Measurements from ENCODE around the gene ANKRD6.

The ANKRD6 gene

GRCh38 chr6:89479897-89480296 lies 46.9 kb downstream of the ANKRD6 start:
- no peaks in the 10 kb centered on the region for H3K9me3 ChIP-seq (ENCODE audit: control insufficient read depth, insufficient read depth, low read length)
- peaks cover 17% of the 10 kb centered on the region for H3K4me1 ChIP-seq (ENCODE audit: control insufficient read depth, insufficient read depth, low read length)
- H3K9ac ChIP-seq (ENCODE audit: low read depth, low read length) = no peak overlapping the region
- no peaks in the 10 kb centered on the region for H3K36me3 ChIP-seq (ENCODE audit: control insufficient read depth, insufficient read depth, low read length)
- no peak overlapping the region for H3K4me3 ChIP-seq (ENCODE audit: low read depth, low read length)
- no peaks in the 10 kb centered on the region for H3K27me3 ChIP-seq (ENCODE audit: control insufficient read depth, insufficient read depth, low read length)

GRCh38 chr6:89481695-89482094 lies 48.7 kb downstream of the ANKRD6 start:
- peaks cover 17% of the 10 kb centered on the region for H3K4me1 ChIP-seq (ENCODE audit: control insufficient read depth, insufficient read depth, low read length)
- no peaks in the 10 kb centered on the region for H3K27me3 ChIP-seq (ENCODE audit: control insufficient read depth, insufficient read depth, low read length)
- no peak overlapping the region for H3K4me3 ChIP-seq (ENCODE audit: low read depth, low read length)
- H3K9me3 ChIP-seq (ENCODE audit: control insufficient read depth, insufficient read depth, low read length) = no peaks in the 10 kb centered on the region
- H3K9ac ChIP-seq (ENCODE audit: low read depth, low read length) = no peak overlapping the region
- no peaks in the 10 kb centered on the region for H3K36me3 ChIP-seq (ENCODE audit: control insufficient read depth, insufficient read depth, low read length)

- no peaks in the 10 kb centered on the region for H3K27me3 ChIP-seq (ENCODE audit: control insufficient read depth, insufficient read depth, low read length)
Measured at GRCh38 chr6:89482126-89482525, 49.2 kb downstream of the ANKRD6 start.

GRCh38 chr6:89483111-89483720 lies 50.3 kb downstream of the ANKRD6 start:
- H3K9me3 ChIP-seq (ENCODE audit: control insufficient read depth, insufficient read depth, low read length) = no peaks in the 10 kb centered on the region
- H3K9ac ChIP-seq (ENCODE audit: low read depth, low read length) = no peak overlapping the region
- no peak overlapping the region for H3K4me3 ChIP-seq (ENCODE audit: low read depth, low read length)
- peaks cover 17% of the 10 kb centered on the region for H3K4me1 ChIP-seq (ENCODE audit: control insufficient read depth, insufficient read depth, low read length)
- no peaks in the 10 kb centered on the region for H3K27me3 ChIP-seq (ENCODE audit: control insufficient read depth, insufficient read depth, low read length)
- no peaks in the 10 kb centered on the region for H3K36me3 ChIP-seq (ENCODE audit: control insufficient read depth, insufficient read depth, low read length)

More at GRCh38 chr6:89482126-89482525, 49.2 kb downstream of the ANKRD6 start:
- H3K4me3 ChIP-seq (ENCODE audit: low read depth, low read length) = no peak overlapping the region
- H3K9me3 ChIP-seq (ENCODE audit: control insufficient read depth, insufficient read depth, low read length) = no peaks in the 10 kb centered on the region
- no peaks in the 10 kb centered on the region for H3K36me3 ChIP-seq (ENCODE audit: control insufficient read depth, insufficient read depth, low read length)
- H3K9ac ChIP-seq (ENCODE audit: low read depth, low read length) = no peak overlapping the region
- peaks cover 17% of the 10 kb centered on the region for H3K4me1 ChIP-seq (ENCODE audit: control insufficient read depth, insufficient read depth, low read length)

GRCh38 chr6:89485320-89485719 lies 52.4 kb downstream of the ANKRD6 start:
- no peaks in the 10 kb centered on the region for H3K36me3 ChIP-seq (ENCODE audit: control insufficient read depth, insufficient read depth, low read length)
- no peaks in the 10 kb centered on the region for H3K9me3 ChIP-seq (ENCODE audit: control insufficient read depth, insufficient read depth, low read length)
- H3K9ac ChIP-seq (ENCODE audit: low read depth, low read length) = no peak overlapping the region
- no peaks in the 10 kb centered on the region for H3K27me3 ChIP-seq (ENCODE audit: control insufficient read depth, insufficient read depth, low read length)
- no peak overlapping the region for H3K4me3 ChIP-seq (ENCODE audit: low read depth, low read length)
- peaks cover 17% of the 10 kb centered on the region for H3K4me1 ChIP-seq (ENCODE audit: control insufficient read depth, insufficient read depth, low read length)

- Histone ChIP-seq H3K9ac (ENCODE audit: low read depth, low read length) (no peak overlapping the region), H3K27me3 (ENCODE audit: control insufficient read depth, insufficient read depth, low read length) (no peaks in the 10 kb centered on the region), H3K36me3 (ENCODE audit: control insufficient read depth, insufficient read depth, low read length) (no peaks in the 10 kb centered on the region), H3K4me1 (ENCODE audit: control insufficient read depth, insufficient read depth, low read length) (peaks cover 20% of the 10 kb centered on the region), H3K9me3 (ENCODE audit: control insufficient read depth, insufficient read depth, low read length) (no peaks in the 10 kb centered on the region), H3K4me3 (ENCODE audit: low read depth, low read length) (no peak overlapping the region)
Measured at GRCh38 chr6:89487864-89488263, 54.9 kb downstream of the ANKRD6 start.

GRCh38 chr6:89488438-89488837 lies 55.5 kb downstream of the ANKRD6 start:
- H3K36me3 ChIP-seq (ENCODE audit: control insufficient read depth, insufficient read depth, low read length) = no peaks in the 10 kb centered on the region
- no peaks in the 10 kb centered on the region for H3K9me3 ChIP-seq (ENCODE audit: control insufficient read depth, insufficient read depth, low read length)
- no peak overlapping the region for H3K4me3 ChIP-seq (ENCODE audit: low read depth, low read length)
- no peaks in the 10 kb centered on the region for H3K27me3 ChIP-seq (ENCODE audit: control insufficient read depth, insufficient read depth, low read length)
- no peak overlapping the region for H3K9ac ChIP-seq (ENCODE audit: low read depth, low read length)
- peaks cover 14% of the 10 kb centered on the region for H3K4me1 ChIP-seq (ENCODE audit: control insufficient read depth, insufficient read depth, low read length)

GRCh38 chr6:89489078-89489477 lies 56.1 kb downstream of the ANKRD6 start:
- Histone ChIP-seq H3K27me3 (ENCODE audit: control insufficient read depth, insufficient read depth, low read length) (no peaks in the 10 kb centered on the region), H3K9me3 (ENCODE audit: control insufficient read depth, insufficient read depth, low read length) (no peaks in the 10 kb centered on the region), H3K36me3 (ENCODE audit: control insufficient read depth, insufficient read depth, low read length) (no peaks in the 10 kb centered on the region), H3K4me3 (ENCODE audit: low read depth, low read length) (no peak overlapping the region), H3K9ac (ENCODE audit: low read depth, low read length) (no peak overlapping the region), H3K4me1 (ENCODE audit: control insufficient read depth, insufficient read depth, low read length) (peaks cover 10% of the 10 kb centered on the region)

- no peak overlapping the region for H3K9ac ChIP-seq (ENCODE audit: low read depth, low read length)
- no peaks in the 10 kb centered on the region for H3K9me3 ChIP-seq (ENCODE audit: control insufficient read depth, insufficient read depth, low read length)
- no peak overlapping the region for H3K4me3 ChIP-seq (ENCODE audit: low read depth, low read length)
- H3K36me3 ChIP-seq (ENCODE audit: control insufficient read depth, insufficient read depth, low read length) = no peaks in the 10 kb centered on the region
- no peaks in the 10 kb centered on the region for H3K27me3 ChIP-seq (ENCODE audit: control insufficient read depth, insufficient read depth, low read length)
- H3K4me1 ChIP-seq (ENCODE audit: control insufficient read depth, insufficient read depth, low read length) = peaks cover 11% of the 10 kb centered on the region
Measured at GRCh38 chr6:89492025-89492640, 59.2 kb downstream of the ANKRD6 start.

- Histone ChIP-seq H3K36me3 (ENCODE audit: control insufficient read depth, insufficient read depth, low read length) (no peaks in the 10 kb centered on the region), H3K4me3 (ENCODE audit: low read depth, low read length) (no peak overlapping the region), H3K27me3 (ENCODE audit: control insufficient read depth, insufficient read depth, low read length) (no peaks in the 10 kb centered on the region), H3K4me1 (ENCODE audit: control insufficient read depth, insufficient read depth, low read length) (peaks cover 12% of the 10 kb centered on the region), H3K9ac (ENCODE audit: low read depth, low read length) (no peak overlapping the region), H3K9me3 (ENCODE audit: control insufficient read depth, insufficient read depth, low read length) (no peaks in the 10 kb centered on the region)
Measured at GRCh38 chr6:89494131-89494793, 61.3 kb downstream of the ANKRD6 start.

GRCh38 chr6:89495961-89496535 lies 63.1 kb downstream of the ANKRD6 start:
- H3K9me3 ChIP-seq (ENCODE audit: control insufficient read depth, insufficient read depth, low read length) = no peaks in the 10 kb centered on the region
- H3K27me3 ChIP-seq (ENCODE audit: control insufficient read depth, insufficient read depth, low read length) = no peaks in the 10 kb centered on the region
- no peaks in the 10 kb centered on the region for H3K36me3 ChIP-seq (ENCODE audit: control insufficient read depth, insufficient read depth, low read length)
- H3K4me3 ChIP-seq (ENCODE audit: low read depth, low read length) = no peak overlapping the region
- H3K4me1 ChIP-seq (ENCODE audit: control insufficient read depth, insufficient read depth, low read length) = peaks cover 20% of the 10 kb centered on the region
- no peak overlapping the region for H3K9ac ChIP-seq (ENCODE audit: low read depth, low read length)

GRCh38 chr6:89500611-89501010 lies 67.7 kb downstream of the ANKRD6 start:
- Histone ChIP-seq H3K27me3 (ENCODE audit: control insufficient read depth, insufficient read depth, low read length) (no peaks in the 10 kb centered on the region), H3K4me1 (ENCODE audit: control insufficient read depth, insufficient read depth, low read length) (peaks cover 29% of the 10 kb centered on the region), H3K9me3 (ENCODE audit: control insufficient read depth, insufficient read depth, low read length) (no peaks in the 10 kb centered on the region), H3K4me3 (ENCODE audit: low read depth, low read length) (no peak overlapping the region), H3K9ac (ENCODE audit: low read depth, low read length) (no peak overlapping the region), H3K36me3 (ENCODE audit: control insufficient read depth, insufficient read depth, low read length) (no peaks in the 10 kb centered on the region)
